NCI-H345 treated with DMSO at 0.1 percent for 48 hours (cell line): ENCODE data around the gene TMCC2.

Experiments
- DNase-seq: peaks from one replicate; lab custom pipeline; 2025; ENCODE audit not compliant: unreplicated experiment; lab: John Stamatoyannopoulos, UW

The TMCC2 gene

DNA sequence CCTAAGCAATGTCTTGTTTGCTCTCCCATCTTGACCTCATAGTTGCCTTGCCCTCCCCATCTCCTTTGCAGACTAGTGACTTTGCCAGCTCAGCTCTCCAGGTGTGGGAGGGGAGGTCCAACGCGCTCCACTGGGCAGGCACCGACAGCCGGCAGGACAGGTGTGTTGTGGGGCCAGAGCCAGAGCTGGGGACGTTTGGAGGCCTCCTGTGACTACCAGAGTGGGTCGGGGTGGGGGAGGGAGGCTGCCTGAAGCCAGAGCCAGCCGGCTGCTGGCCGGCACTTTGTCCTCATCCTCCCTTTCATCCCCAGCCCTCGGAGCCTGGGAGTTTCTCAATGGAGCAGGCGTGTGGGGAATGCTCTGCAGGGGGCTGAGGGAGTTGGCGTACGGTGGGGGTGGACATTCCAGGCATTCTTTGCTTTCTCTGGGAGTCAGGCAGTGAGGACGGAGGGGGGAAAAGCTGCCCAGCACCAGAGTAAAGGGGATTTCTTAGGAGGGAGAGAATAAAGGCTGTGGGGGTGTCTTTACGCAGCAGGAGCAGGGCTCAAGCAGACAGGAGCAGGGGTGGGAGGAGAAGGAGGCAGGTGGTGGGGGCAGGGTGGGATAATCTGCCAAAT lies 73.6 kb downstream of the TMCC2 start:
- DNase-seq, result no peak

DNA sequence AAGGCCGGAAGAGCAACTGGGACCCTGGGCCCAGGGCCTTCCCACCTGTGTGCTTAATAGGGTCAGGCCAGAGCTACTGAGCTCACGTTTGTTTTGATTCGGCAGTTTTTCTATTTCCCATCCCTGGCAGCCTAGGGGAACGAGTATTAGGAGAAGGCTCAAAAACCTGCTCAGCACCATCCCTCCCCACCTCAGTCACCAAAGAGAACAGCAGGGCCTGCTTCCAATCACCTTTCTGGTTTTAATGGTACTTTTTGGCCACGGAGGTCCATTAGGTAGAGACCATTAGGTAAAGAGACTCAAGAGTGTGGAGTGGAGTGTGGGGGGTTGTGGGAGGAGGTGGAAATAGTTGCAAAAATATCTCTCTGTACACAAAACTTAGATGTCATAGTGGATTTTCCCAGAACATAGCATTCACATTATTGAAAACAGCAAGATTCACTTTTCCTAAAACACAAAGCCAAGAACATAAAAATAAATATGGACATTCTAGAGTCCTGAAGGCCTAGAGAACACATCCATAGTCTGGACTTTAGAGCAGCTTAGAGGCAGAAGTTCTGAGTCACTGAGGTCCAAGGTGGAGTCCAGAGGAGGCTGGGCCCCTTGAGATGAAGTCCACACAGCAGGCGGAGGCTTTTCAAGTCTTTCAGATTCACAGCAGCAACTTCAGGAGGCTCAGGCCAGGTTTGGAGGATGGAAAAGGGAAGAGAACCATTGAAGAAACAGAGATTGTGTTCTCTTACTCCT lies 74.3 kb downstream of the TMCC2 start:
- DNase-seq, result no peak

DNA sequence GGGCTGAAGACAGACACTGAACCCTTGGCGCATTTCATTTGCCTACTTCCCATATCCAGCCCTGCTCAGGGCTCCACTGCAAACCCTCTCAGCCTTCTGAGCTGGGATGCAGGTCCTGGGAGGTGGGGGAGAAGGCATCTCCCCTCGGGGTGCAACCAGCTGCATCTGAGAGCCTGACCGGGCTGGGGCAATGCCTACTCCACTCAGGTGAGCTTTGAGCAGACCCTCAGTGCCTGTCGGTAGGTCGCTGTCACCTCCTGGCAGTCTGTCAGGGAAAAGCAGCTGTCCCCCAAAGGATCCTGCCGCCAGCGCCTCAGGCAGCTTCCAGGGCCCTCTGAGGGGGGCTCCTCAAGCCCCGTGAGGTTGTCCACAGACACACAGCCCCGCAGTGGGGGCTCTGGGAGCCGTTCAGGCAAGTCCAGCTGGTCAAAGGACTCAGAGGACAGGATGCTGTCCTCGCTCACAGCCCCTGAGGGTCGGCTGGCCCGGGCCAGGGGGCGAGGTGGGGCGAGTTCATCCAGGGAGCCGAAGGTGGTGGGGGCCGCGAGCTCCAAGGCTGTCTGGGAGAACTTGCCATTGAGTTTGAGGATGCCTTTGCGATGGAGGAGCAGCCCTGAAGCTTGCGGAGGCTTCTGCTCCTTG lies 75.6 kb downstream of the TMCC2 start:
- DNase-seq, result no peak

DNA sequence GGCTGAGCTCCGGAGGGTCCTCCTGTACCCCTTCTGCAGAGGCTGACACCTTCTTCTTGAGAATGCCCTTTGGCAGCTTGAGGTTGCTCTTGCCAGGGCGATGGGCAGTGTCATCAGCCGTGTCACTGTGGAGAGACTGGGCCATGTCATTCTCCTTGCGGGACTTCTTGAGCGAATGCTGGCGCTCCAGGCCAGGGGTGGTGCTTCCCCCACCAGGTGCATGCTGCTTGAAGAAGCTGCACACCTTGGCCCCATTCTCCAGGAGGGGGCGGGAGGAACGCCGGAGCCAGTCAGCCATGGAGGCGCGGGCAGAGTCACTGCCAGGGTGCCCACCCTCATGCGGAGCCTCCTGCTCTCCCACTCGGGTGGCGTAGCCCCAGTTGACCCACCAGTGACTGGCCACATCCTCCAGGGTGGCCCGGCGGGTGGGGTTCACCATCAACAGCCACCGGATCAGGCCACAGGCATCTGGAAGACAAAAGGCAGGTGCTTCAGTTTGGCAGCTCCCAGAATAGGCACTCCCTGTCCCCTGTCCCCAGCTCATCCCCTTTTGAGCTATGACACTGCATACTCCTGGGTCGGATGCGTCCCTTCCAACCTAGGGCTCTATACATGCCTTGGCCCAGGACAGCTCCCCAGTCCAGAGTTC lies 76.4 kb downstream of the TMCC2 start:
- DNase-seq, result no peak

DNA sequence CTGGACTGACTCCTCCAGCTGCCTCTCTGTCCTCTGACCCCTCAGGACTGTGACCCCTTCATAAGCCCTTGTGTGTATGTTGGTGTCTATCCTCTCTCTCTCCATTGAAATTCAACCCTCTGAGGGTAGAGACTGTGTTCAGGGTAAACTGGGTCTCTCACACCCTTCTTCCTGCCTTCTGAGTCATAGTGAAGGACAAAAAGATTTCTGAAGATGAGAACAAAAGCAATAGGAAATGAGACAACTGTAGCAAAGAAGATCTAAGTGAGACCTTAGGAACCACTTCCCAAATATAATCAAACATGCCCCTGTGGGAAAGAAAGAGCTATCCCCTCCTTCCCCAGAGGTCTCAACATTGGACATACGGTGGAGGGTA lies 76.9 kb downstream of the TMCC2 start:
- DNase-seq, result no peak

DNA sequence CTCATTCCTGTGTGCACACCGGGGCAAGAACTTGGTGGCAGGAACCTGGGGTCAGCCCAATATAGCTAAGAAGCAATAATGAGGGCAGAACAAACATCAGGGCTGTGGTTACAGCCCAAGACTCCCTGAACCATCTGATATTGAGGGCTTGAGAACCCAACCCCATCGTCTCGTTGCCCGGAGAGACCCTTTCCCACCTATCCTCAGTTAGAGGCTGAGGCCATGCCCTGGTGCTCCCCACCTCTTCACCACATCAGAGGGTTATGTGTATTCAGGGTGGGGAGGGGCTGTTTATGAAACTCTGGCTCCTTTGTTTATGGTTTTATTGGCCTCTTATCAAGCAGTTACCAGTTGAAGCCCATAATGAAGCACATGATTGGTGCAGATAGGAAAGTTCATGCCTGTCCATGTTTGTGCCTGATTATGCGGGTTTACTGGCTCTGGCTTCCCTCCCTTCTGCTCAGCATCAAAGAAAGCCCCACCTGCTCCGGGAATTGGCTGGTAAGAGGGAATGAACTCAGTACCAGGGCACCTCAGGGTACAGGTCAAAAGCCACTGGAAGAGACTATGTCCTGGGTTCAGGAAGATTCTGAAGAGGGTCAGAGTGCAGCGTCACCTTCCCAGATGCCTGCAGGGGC lies 79.3 kb downstream of the TMCC2 start:
- no peak for DNase-seq

DNA sequence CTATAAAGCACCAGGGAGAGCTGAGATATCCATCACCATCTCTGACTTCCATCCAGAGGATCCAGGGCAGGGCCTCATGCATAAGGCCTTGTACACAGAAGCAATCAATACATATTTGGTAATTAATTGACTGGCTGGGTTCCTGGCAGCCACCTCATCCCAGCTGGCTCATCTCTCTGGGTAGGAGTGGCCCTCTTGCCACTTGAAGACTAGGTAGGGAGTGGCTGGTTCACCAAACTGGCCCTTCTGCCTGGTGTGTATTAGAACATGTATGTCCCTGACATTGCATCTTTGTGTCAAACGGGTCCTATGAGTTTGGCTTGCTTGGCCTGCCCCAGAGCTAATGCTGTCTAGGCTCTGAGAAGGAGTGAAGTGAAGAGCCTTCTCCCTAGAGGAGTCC lies 82.0 kb downstream of the TMCC2 start:
- no peak for DNase-seq

DNA sequence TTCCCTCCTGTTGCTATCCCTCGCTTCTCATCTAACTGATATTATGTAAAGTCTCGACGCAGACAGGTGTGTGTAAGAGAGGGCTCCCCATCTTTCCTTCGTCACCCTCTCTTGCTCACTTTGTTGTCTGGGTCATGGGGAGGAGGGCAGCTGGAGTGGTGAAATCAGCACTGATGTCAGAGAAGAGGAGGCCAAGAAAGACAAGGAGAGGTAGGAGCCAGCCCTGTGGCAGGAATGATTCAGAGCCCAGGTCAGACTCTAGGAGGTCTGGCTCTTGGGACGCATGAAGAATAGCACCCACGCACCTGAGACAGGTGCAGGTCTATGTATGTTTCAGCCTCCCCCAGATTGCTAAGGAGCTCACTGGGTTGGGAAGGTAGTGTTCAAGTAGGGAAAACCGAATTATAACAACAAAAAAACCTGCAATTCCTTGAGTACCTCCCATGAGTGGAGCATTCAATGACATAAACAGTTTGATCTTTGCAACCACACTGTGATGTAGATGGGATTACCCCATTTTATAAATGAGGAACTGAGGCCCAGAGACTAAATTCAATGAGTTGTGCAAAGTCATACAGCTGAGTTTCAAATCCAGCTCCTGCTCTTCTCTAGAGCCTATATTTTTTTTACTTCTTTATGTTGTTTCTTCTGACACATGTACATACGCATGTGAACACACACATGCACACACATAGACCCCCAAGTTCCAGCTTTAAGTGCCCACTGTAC lies 83.4 kb downstream of the TMCC2 start:
- DNase-seq, result no peak

DNA sequence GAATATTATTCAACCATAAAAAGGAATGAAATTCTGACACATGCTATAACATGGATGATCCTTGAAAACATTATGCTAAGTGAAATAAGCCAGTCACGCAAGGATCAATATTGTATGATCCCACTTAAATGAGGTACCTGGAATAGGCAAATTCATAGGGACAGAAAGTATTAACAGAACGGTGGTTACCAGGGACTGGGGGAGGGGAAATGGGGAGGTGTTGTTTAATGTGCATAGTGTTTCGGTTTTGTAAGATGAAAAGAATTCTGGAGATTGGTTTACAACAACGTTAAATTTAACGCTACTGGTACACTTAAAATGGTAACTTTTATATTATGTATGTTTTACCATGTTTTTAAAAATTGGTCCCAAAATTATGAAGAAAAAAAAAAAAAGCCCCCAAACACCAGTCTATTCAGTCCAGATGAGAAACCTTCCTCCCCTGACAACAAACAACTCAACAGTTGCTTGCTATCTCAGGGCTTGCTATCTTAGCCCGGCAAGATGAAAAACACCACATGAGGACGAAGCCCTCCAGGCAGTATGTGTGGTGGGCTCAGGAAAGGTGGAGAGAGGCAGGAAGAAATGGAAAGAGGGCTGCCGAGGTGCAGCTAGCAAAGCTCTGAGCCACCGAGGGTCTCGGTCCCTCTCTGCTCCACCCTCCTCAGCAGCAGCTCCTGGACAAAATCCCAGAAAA lies 85.3 kb downstream of the TMCC2 start:
- DNase-seq, result no peak

DNA sequence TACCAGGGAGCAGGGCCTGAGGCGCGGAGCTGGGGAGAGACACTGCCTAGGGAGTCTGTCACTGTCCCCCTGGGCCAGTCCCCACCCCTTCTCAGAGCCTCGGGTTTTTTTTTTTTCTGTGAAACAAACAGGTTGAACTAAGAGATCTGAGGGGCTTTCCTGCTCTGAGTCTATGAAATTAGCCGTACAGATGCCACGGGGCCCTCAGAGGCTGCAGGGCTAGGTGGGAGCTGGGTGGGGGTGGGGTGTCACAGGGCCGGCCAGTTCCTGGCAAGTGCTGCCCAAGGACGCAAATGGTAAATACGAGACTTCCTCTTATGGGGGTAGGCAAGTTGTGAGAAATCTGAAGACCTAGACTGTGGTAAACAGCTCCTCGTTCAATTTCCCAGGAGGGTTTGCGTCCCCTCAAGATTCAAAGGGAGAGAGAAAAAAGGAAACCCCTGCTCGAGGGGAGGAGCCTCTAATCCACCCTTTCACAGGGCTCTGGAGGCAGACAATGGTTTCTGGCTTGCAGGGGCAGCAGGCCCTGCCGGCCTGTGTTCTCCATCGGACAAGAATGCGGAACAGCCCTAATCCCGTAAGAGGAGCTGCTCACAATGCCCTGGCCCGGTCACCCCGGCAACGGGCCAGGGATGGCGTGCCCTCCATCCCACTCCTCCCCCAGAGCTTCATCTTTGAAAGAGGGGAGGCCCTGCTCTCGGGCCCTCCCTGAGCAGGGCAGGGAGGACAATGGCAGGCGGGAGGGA lies 86.0 kb downstream of the TMCC2 start:
- DNase-seq, result no peak

DNA sequence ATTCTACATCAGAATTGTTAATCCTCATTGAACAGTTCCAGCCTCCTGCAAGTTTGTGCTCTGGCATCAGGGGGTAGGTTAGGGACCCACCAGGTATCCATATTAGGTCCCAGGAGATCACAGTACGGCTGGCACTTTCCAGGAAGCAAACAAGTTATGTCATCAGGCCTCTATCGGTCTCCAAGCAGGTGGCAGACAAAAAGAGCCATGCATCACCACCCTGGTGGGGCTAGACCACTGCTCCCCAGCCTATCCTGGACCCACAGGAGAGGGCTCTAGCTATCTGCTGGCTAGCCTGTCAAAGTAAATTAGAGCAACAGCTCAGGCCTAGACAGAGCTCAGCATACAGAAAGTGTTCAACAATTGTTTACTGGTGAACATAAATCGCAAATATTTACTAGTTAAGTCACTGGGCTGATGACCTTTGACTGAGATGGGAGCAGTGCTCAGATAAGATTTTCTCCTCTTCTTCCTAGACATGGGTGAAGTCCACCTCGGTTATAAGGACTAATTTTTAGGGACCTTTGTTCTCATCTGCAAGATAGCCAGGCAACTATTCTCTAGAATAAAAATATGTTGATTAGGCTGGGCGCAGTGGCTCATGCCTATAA lies 87.4 kb downstream of the TMCC2 start:
- DNase-seq, result peak; percentile 23

DNA sequence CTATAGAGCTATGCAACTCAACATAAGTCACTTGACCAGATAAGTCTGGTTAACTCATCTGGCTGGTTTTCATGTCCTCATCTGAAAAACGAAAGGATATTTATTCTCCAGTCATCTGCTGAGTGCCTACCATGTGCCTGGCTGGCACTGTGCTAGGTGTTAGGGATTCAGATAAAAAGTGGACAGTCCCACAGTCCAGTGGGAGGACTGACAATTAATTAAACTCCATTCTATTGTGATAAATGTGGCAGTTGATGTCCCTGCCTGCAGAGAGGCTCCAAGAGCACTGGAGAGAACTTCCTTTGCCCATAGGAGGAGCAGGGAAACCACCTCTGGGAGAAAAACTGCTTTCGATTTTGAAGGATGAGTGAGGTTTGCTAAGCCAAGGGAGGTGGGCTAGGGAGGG lies 88.4 kb downstream of the TMCC2 start:
- no peak for DNase-seq

DNA sequence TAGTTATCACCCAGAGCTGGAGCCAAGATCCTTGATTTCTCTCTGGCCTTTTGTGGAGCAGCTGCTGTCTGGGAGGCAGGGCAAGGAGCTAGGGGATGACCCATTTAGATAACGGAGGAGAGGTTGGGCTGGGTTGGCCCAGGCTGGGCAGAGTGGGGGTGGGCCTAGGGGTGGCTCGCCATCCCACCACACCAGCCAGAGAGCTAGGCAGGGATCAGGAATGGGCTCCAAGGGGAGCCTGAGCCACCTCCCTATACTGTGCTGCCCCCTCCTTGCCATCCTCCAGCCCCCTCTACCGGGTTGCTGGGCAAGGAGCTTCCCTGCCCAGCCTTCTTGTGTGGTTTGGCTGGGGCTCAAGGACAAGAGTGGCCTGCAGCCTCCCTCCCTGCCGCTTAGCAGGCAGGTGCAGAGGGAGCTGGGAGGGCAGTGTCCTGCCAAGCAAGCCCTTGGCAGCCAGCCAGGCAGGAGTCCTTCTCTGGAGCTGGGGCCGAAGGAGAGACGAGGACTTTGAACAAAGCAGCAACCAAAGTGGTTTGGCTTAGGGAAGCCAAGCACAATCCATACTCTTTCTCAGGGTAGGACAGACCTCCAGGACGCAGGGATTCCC lies 89.7 kb downstream of the TMCC2 start:
- peak; percentile 51 for DNase-seq

DNA sequence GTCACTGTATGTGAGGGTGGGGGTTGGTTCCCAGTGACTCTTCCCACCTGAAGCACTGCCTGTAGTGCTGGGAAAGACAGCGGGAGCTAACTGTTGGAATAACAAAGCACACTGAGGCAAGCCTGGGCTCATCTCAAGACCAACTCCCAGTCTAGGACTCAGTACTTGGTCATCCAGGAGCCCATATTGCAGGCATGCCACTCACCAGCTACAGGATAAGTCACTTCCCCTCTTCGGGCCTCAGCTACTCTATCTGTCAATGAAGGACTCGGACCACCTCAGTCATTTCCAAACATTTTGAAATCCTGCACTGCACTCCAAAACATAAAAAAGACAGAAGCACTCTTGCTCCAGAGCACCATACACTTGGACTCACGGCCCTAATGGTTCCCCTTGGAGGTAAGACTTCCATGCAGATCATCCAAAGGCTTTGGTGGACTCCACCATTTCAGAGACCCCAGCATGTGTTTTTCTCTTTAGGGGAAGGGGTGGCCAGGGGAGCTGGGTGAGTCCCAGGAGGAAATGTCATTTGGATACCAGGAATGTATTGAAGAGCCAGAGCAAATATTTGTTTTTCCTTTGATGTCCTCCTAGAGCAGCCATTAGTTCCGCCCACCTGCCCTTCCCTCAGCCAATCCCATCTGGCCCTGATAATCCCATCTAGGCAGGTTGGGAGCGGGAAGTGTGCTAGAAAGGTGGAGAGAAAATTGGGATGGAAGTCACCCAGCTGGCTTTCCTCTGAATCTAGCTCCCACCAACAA lies 90.7 kb downstream of the TMCC2 start:
- DNase-seq, result peak; percentile 89

DNA sequence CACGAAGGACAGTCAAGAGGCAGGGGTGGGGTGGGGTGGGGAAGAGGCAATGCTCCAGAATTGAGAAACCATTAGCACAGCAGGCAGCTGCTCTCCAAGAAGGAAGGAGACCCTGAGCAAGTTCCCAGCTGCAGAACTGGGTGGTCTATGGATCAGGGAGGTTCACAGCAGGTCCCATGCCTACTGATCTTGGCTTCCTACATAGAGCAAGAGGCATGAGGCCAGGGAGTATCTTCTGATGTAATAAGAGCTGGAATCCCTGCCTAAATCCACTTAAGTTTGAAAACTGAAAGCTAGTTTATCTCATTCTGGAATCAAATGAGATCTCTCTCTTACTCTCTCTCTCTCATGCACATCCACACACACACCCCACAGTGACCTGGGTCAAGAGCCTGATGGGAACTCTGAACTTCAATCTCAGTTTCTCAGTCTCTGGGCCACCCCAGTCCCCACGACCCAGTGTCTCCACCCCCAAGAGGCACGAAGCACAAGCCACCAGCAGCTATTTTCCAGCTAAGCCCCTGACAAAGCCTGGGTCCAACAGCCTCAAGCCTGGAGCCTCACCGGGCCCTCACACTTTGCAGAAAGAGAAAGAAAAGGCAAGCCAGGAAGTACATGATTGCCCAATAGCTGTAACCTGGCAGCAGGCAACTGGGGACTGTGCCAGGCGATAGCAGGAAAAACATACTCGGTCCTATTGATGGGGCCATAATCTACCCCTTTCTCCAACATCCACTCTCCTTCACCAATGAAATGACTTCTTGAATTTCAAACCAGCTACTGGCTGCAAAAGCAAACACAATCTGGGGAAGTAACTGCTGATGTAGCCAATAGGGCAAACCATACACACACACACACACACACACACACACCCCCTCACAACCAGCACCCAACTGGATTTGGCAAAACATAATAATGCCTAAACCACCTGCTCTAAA lies 91.6 kb downstream of the TMCC2 start:
- peak; percentile 56 for DNase-seq

DNA sequence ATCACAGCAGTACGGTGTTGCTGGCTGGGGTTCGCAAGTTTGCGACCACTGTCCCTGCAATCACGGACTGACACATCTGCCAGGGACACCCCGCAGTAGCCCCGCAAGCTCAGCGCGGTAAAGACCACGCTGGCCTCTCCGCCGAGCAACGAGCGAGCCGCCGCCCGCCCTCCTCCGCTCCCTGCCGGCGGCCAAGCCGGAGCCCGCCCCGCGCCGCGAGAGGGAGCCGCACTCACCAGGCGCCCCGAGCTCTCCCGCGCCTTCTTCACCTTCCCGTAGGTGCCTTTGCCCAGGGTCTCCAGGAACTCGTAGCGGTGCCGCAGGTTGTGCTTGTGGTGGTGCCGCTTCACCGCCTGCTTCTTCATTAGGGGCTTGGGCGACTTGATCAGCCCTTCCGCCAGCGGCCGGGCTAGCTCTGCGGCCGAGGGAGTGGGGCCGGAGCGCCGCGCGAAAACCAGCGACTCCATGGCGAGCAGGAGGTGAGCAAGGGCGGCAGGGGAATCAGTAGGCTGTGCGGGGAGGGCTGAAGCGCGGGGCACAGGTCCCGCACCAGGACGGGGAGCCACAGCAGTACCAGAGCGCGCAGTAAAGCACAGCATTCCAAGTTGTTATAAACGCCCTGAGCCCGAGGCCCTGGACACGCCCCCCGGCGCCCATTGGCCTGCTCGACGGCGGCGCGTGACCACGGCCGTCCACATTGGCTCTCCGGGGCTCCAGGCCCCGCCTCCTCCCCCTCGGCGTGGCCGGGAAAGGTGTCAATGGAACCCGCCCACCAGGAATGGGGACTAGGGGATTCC lies 93.6 kb downstream of the TMCC2 start, which contains the start of gene NUAK2:
Gene NUAK2, minus strand, starts transcription at position 584 of the 797 bp plus-strand sequence. Its CDS starts 117 bp downstream, at position 467.
- peak; percentile 90 for DNase-seq
